Measurements from ENCODE around the gene PHC2.
A peak's percentile ranks its signal among the peaks of the same experiment; 100 is the strongest.

Gene PHC2

DNA sequence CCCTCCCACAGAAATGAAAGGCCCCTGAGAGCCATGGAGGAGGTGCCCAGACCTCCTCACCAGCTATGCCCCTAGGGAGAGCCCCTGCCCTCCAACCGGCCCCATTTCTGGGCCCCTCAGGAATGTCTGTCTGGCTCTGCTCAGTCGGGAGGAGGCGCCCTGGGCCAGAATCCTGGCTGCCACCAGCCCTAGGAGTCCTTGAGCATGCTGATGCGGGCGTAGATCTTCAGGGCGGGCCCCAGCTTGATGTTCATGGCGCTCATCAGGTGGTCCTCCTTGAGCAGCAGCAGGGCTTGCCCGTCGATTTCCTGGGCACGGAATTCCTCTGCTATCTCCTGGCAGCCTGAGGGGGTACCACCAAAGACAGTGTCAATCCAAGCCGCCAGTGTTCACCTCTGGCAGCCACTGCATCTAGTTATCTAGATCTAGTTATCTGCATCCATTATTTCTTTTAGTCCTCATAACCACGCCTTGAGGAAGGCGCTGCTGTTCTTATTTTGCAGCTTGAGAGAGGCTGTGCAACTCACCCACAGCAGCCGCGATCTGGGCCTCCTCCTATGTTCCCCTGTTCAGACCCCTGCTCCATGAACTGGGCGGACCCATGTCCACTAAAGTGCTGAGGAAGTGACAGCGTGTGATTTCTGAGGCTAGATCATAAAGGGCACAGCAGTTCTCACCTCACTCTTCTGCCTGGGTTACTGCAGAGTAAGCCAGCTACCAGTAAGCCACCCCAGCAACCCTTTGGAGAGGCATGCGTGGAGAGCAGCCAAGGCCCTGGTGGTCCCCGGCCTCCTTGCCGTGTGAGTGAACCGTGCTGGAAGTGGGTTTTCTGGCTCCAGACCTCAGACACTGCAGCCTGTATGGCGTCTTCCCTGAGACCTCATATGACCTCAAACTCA lies 106.0 kb downstream of the PHC2 start:
- Mint-ChIP-seq H3K27me3 (no peaks in the 10 kb centered on the region), H3K27ac (no peak overlapping the region), H3K36me3 (ENCODE audit: insufficient read depth) (peaks cover 60% of the 10 kb centered on the region), H3K4me3 (no peak overlapping the region), H3K9me3 (no peaks in the 10 kb centered on the region), H3K4me1 (ENCODE audit: low read depth in 2 of 2) (no peaks in the 10 kb centered on the region)
- no peak for ATAC-seq (replicated peaks)
- DNase-seq: no peak

- DNase-seq: no peak
- Mint-ChIP-seq H3K9me3 (no peaks in the 10 kb centered on the region), H3K4me1 (ENCODE audit: low read depth in 2 of 2) (no peaks in the 10 kb centered on the region), H3K4me3 (no peak overlapping the region), H3K36me3 (ENCODE audit: insufficient read depth) (peaks cover 49% of the 10 kb centered on the region), H3K27me3 (no peaks in the 10 kb centered on the region), H3K27ac (peak overlapping the region; percentile 33 to 62)
- ATAC-seq (replicated peaks): no peak
These were observed 107.0 kb downstream of the PHC2 start for GRCh38 chr1:33323663-33324477.

DNA sequence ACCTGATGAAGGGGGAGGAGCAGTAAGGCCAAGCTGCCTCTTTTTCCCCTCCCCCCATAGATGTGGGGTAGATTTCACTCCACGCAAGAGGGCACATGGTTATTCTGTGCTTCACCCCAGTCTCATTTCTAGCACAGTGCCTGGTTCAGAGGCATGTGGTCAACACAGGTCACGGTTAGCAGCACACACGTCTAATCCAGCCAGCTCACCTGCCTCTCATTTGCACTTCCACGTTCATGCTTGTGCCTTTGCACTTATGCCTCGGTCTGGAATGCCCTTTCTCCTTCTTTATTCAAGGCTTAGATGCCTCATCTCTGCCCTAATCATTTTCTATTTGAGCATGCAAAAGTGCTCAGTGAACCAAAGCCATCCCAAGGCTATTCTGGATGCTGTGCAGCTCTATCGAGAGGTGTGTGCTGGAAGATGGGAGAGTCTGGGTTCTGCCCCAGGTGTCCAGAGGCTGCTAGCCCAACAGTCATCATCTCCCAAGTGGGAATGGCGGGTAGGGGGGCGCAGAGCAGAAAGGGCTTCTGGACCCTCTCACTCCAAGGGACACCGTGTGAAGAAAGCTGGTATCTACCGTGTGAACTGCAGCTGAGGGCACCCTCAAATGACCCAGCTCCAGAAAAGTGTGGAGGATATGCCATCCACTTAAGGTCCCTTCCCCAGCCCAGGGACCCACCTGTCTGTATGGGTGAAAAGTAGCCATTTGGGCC lies 107.9 kb downstream of the PHC2 start:
- Mint-ChIP-seq H3K27ac (peak overlapping the region; percentile 33 to 62), H3K9me3 (no peaks in the 10 kb centered on the region), H3K36me3 (ENCODE audit: insufficient read depth) (peaks cover 41% of the 10 kb centered on the region), H3K4me1 (ENCODE audit: low read depth in 2 of 2) (no peaks in the 10 kb centered on the region), H3K4me3 (no peak overlapping the region), H3K27me3 (no peaks in the 10 kb centered on the region)
- ATAC-seq (replicated peaks) (no peak), DNase-seq (no peak)

GRCh38 chr1:33322109-33322508 lies 108.8 kb downstream of the PHC2 start:
- DNase-seq: no peak
- Mint-ChIP-seq H3K4me1 (ENCODE audit: low read depth in 2 of 2) (no peaks in the 10 kb centered on the region), H3K27ac (no peak overlapping the region), H3K4me3 (no peak overlapping the region), H3K27me3 (no peaks in the 10 kb centered on the region), H3K36me3 (ENCODE audit: insufficient read depth) (peaks cover 32% of the 10 kb centered on the region), H3K9me3 (no peaks in the 10 kb centered on the region)
- ATAC-seq (replicated peaks): no peak

GRCh38 chr1:33321178-33321577 lies 109.7 kb downstream of the PHC2 start:
- Mint-ChIP-seq H3K4me1 (ENCODE audit: low read depth in 2 of 2) (no peaks in the 10 kb centered on the region), H3K4me3 (no peak overlapping the region), H3K27ac (no peak overlapping the region)

GRCh38 chr1:33320619-33321165 lies 110.2 kb downstream of the PHC2 start, which contains the start of gene A3GALT2:
Gene A3GALT2 (minus strand): TSS chr1:33321098. CDS start chr1:33321098, 0 bp downstream.
- ATAC-seq (replicated peaks) (no peak), DNase-seq (no peak)
- Mint-ChIP-seq H3K36me3 (ENCODE audit: insufficient read depth) (peaks cover 19% of the 10 kb centered on the region), H3K4me1 (ENCODE audit: low read depth in 2 of 2) (no peaks in the 10 kb centered on the region), H3K27ac (no peak within 1 kb of the TSS), H3K4me3 (no peak within 1 kb of the TSS), H3K27me3 (peaks cover 0 to 8% of the 10 kb centered on the region in 2 donors), H3K9me3 (no peaks in the 10 kb centered on the region)

More at GRCh38 chr1:33321178-33321577, 109.7 kb downstream of the PHC2 start:
- DNase-seq (no peak), ATAC-seq (replicated peaks) (no peak)
- Mint-ChIP-seq H3K27me3 (peaks cover 0 to 7% of the 10 kb centered on the region in 2 donors), H3K36me3 (ENCODE audit: insufficient read depth) (peaks cover 22% of the 10 kb centered on the region), H3K9me3 (no peaks in the 10 kb centered on the region)

DNA sequence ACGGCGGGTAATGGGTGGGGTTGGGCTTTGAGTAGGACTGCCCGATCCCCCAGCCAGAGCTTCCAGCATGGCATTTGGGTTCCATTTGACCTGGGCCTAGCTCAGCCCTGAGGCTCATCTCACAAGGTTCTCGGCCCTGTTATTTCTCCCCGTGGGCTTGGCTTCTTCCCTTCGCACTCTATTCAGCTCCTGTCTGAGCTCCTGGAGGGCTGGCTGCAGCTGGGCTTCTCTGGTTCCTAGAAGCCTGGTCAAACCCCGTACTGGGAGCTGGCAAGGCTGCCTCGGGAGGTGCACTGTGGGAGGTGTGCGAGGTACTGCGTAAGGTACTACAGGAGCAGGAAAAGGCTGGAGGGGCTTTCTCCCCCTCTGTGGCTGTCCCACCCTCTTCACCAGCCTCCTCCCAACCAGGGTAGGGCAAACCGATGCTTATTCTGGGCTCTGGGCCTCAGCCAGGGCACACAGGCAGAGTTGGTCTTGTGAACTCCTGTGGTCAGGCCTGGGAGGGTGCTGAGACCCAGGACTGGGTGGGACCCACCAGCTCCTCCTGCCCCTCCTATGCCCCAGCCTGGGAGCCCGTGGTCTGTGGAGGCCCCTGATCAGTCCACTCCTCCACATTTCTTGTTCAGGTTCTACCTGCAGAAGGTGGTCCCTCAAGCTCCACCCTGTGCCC lies 110.8 kb downstream of the PHC2 start:
- peaks cover 0 to 8% of the 10 kb centered on the region in 2 donors for H3K27me3 Mint-ChIP-seq

DNA sequence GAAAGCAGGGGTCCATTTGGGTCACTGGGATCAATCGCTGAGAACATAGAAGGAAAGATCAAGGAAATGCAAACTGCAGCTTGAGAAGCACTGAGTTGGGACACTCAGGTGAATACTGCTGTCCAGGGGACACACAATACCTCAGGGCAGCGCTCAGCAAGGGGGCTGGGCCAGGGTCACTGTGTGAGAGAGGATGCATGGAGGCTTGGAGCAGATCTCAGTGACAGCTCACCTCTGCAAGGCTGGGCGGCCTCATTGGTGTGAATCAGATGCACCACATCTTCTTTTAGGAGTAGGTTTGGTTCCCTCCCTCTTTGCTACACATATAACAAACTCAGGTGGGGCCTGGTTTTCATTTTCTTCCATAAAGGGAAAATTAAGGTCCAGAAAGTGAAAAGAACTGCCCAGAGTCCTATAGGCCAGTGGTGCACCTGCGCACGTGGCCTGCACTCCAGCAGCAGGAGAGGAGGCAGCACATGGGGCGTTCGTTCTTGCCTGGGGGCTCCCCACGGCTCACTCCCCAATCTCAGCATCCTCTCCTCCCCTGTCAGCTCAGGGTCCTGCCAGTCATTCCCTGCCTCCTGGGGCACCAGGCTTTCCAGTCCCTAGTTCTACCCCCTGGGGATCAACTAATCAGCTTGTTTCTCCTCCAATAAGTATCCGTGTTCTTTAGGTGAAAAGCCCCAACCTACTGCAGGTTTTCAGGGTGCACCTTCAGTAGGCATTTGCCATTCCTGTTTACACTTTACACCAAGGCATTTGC lies 111.5 kb downstream of the PHC2 start:
- Mint-ChIP-seq H3K4me1 (ENCODE audit: low read depth in 2 of 2) (no peaks in the 10 kb centered on the region), H3K36me3 (ENCODE audit: insufficient read depth) (peaks cover 10% of the 10 kb centered on the region), H3K27me3 (peaks cover 4 to 14% of the 10 kb centered on the region in 2 donors), H3K27ac (no peak overlapping the region), H3K4me3 (no peak overlapping the region), H3K9me3 (no peaks in the 10 kb centered on the region)
- DNase-seq: no peak
- ATAC-seq (replicated peaks): no peak

More for the DNA sequence above, 110.8 kb downstream of the PHC2 start:
- no peak overlapping the region for H3K27ac Mint-ChIP-seq
- H3K36me3 Mint-ChIP-seq (ENCODE audit: insufficient read depth): peaks cover 14% of the 10 kb centered on the region
- DNase-seq (no peak), ATAC-seq (replicated peaks) (no peak)
- no peak overlapping the region for H3K4me3 Mint-ChIP-seq
- no peaks in the 10 kb centered on the region for H3K4me1 Mint-ChIP-seq (ENCODE audit: low read depth in 2 of 2)
- H3K9me3 Mint-ChIP-seq: no peaks in the 10 kb centered on the region

- H3K9me3 Mint-ChIP-seq: no peaks in the 10 kb centered on the region
- ATAC-seq (replicated peaks) (no peak), DNase-seq (no peak)
- peaks cover 4% of the 10 kb centered on the region for H3K36me3 Mint-ChIP-seq (ENCODE audit: insufficient read depth)
- H3K27ac Mint-ChIP-seq: no peak overlapping the region
- no peaks in the 10 kb centered on the region for H3K4me1 Mint-ChIP-seq (ENCODE audit: low read depth in 2 of 2)
- no peak overlapping the region for H3K4me3 Mint-ChIP-seq
- H3K27me3 Mint-ChIP-seq: peaks cover 6 to 17% of the 10 kb centered on the region in 2 donors
These were observed 112.9 kb downstream of the PHC2 start for GRCh38 chr1:33317946-33318345.

DNA sequence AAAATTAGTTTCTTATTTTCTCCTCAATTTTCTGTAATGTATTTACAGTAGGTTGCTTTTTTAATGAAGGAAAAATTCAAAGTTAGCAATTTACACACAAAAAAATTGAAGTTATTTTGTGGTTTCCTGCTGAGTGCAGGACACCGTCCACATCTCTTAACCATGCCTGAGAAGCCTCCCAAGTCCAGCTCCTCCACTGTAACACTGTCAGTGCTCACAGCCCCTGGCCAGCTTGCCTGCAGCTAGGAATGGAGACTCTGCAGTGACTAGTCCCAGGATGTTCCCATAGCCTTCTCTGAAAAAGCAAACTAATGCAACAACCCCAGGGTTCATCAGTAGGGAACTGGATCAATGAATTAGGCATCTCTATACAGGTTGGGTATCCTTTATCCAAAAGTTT lies 113.5 kb downstream of the PHC2 start:
- H3K36me3 Mint-ChIP-seq (ENCODE audit: insufficient read depth): peaks cover 4% of the 10 kb centered on the region
- no peak for DNase-seq
- no peak for ATAC-seq (replicated peaks)
- no peaks in the 10 kb centered on the region for H3K9me3 Mint-ChIP-seq
- no peak overlapping the region for H3K27ac Mint-ChIP-seq
- no peaks in the 10 kb centered on the region for H3K4me1 Mint-ChIP-seq (ENCODE audit: low read depth in 2 of 2)
- H3K27me3 Mint-ChIP-seq: peaks cover 6 to 22% of the 10 kb centered on the region in 2 donors
- no peak overlapping the region for H3K4me3 Mint-ChIP-seq

- DNase-seq (no peak), ATAC-seq (replicated peaks) (no peak)
- H3K27ac Mint-ChIP-seq: peak overlapping the region in 1 of 2 donors; percentile 38
- peaks cover 6 to 29% of the 10 kb centered on the region in 2 donors for H3K27me3 Mint-ChIP-seq
- H3K9me3 Mint-ChIP-seq: no peaks in the 10 kb centered on the region
- no peak overlapping the region for H3K4me3 Mint-ChIP-seq
- no peaks in the 10 kb centered on the region for H3K4me1 Mint-ChIP-seq (ENCODE audit: low read depth in 2 of 2)
- H3K36me3 Mint-ChIP-seq (ENCODE audit: insufficient read depth): peaks cover 4% of the 10 kb centered on the region
These were observed 114.3 kb downstream of the PHC2 start for GRCh38 chr1:33316601-33317000.

DNA sequence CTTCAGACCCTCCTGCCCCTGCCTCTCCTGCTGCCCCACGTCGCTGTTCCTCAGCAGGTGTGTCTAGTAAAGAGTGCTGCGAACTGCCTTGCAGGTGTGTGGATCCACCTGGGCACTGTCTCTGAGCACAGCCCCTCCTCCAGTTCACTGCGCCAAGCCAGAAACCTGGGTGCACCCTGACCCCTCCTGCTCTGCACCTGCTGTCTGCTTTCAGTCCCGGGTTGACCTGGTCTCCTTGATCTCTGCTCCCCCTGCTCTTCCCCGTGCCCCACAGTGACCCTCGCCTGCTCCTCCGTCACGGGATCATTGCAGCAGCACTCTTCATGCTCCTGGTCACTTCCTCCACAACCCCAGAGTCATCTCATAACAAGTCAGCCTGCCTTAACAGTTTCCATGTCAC lies 116.5 kb downstream of the PHC2 start:
- Mint-ChIP-seq H3K4me3 (no peak overlapping the region), H3K36me3 (ENCODE audit: insufficient read depth) (peaks cover 6% of the 10 kb centered on the region), H3K4me1 (ENCODE audit: low read depth in 2 of 2) (no peaks in the 10 kb centered on the region), H3K27ac (no peak overlapping the region), H3K27me3 (peaks cover 6 to 38% of the 10 kb centered on the region in 2 donors), H3K9me3 (no peaks in the 10 kb centered on the region)
- no peak for DNase-seq
- ATAC-seq (replicated peaks): no peak

All from effector memory CD8-positive, alpha-beta T cell (primary cell).